Body of pancreas (tissue), 4 donors: ENCODE data around the gene PRDM16. TPM values are rescaled to one million over a fixed set of nuclear protein-coding genes. Genes with fewer than 3 reads are reported as not detected.

ENCODE experiments used
- ATAC-seq: fragments of 150-250 bp; one replicate; pipeline ENCODE4 v1.9.1; 2016
- DNase-seq, 4 donors: peaks; one replicate each; pipeline ENCODE4 v3.0.0-alpha.2; 2019
- H3K27ac ChIP-seq, 4 donors: fragments of 200-600 bp; sonication (generic); 1 replicate in 3 of 4; 2 replicates in 1 of 4; pipeline versions ENCODE4 v1.5.1 to v1.6.1; 2016 to 2019; ENCODE audit warnings: mild to moderate bottlenecking in 1 of 4, mixed read lengths in 1 of 4, moderate library complexity in 1 of 4
- H3K27me3 ChIP-seq, 2 donors: fragments of 200-600 bp; sonication (generic); one replicate each; pipeline ENCODE4 v1.6.0; 2016; ENCODE audit warnings: mild to moderate bottlenecking in 1 of 2
- H3K36me3 ChIP-seq, 2 donors: fragments of 200-600 bp; sonication (generic); replicated peaks in 1 of 2; 2 replicates each; pipeline ENCODE4 v1.5.1; 2016; ENCODE audit warnings: low read depth in 2 of 2; ENCODE audit not compliant: insufficient read depth in 1 of 2
- H3K4me1 ChIP-seq: fragments of 200-600 bp; sonication (generic); one replicate; pipeline ENCODE4 v1.6.0; 2016
- H3K4me3 ChIP-seq, 2 donors: fragments of 200-600 bp; sonication (generic); 1 replicate in 1 of 2; 2 replicates in 1 of 2; pipeline ENCODE4 v1.5.1; 2016 to 2019
- H3K9me3 ChIP-seq, 3 donors: fragments of 200-600 bp; sonication (generic); 1 replicate in 2 of 3; 2 replicates in 1 of 3; pipeline ENCODE4 v1.5.1; 2016
- CTCF ChIP-seq, 7 experiments: fragments of 450-650 bp in 4 of 7; fragments of 200-600 bp in 3 of 7; sonication (generic) in 3 of 7; IDR thresholded peaks; one replicate each; pipeline ENCODE4 v1.5.1; 2016 to 2019; ENCODE audit warnings: antibody characterized with exemption in 7 of 7
- POLR2A ChIP-seq, 3 donors: fragments of 450-650 bp; IDR thresholded peaks; one replicate each; pipeline ENCODE4 v1.6.1; 2016; ENCODE audit warnings: antibody characterized with exemption in 3 of 3, mild to moderate bottlenecking in 2 of 3
- WGBS, 2 donors: methylation state at CpG; one replicate each; pipeline ENCODE4 v1.1.5; 2017; 5-methylcytosine and 5-hydroxymethylcytosine counted together
- intact Hi-C: fragments of 100-400 bp; cut with DNase I; formaldehyde crosslinking; loops from one replicate; pipeline ENCODE4 v1.15.1; 2023
- total RNA-seq, 2 donors: library from RNA; depleted of rRNA; stranded (reverse); fragments of >200 nt; gene quantifications; one replicate each; pipeline ENCODE4 v1.1.0, GENCODE V29; 2016

The PRDM16 gene
- total RNA-seq, 2 donors from 2014 or later = 15.2 to 16.6 TPM

- Histone ChIP-seq H3K27me3 (no peaks in the 10 kb centered on the region), H3K4me1 (peaks cover 7% of the 10 kb centered on the region), H3K36me3 (no peaks in the 10 kb centered on the region), H3K27ac (no peak overlapping the region), H3K9me3 (no peaks in the 10 kb centered on the region), H3K4me3 (no peak overlapping the region)
- ATAC-seq (no peak), DNase-seq (no peak)
- intact Hi-C loops = no loop called here
- 88% methylated on average over 19 of the region's 19 CpGs for WGBS, 2 donors
- TF ChIP-seq POLR2A (IDR thresholded peaks at IDR 0.05) = no peak
- TF ChIP-seq CTCF (IDR thresholded peaks at IDR 0.05) = no peak
Measured at GRCh38 chr1:3146907-3147306, 77.9 kb downstream of the PRDM16 start.

DNA sequence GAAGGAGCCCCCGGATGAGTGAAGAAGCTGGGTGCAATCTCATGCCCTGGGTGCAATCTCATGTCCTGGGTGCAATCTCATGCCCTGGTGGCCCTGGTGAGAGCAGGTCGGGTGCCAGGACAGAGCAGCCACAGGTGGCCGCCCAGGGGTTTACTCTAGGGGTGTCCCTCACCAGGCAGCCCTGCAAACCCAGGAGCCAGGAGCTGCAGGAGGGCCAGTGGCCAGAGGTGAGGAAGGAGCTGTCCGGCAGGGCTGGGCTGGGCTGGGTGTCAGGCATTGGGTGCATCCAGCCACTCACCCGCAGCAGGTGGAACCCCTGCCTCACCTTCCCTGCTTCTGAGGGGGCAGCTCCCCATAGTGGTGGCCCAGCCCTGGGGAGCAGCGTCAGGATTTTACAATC lies 79.2 kb downstream of the PRDM16 start:
- H3K9me3 ChIP-seq = no peaks in the 10 kb centered on the region
- H3K36me3 ChIP-seq = no peaks in the 10 kb centered on the region
- DNase-seq (no peak), ATAC-seq (no peak)
- H3K4me3 ChIP-seq = no peak overlapping the region
- H3K4me1 ChIP-seq = peaks cover 7% of the 10 kb centered on the region
- H3K27ac ChIP-seq = no peak overlapping the region
- H3K27me3 ChIP-seq = no peaks in the 10 kb centered on the region
- intact Hi-C loops = no loop called here
- TF ChIP-seq CTCF (IDR thresholded peaks at IDR 0.05) (no peak), POLR2A (IDR thresholded peaks at IDR 0.05) (no peak)
- WGBS, 2 donors = 83 to 93% methylated on average over 1 to 6 of the region's 6 CpGs

GRCh38 chr1:3149277-3149676 lies 80.3 kb downstream of the PRDM16 start:
- H3K4me1 ChIP-seq = peaks cover under 1% of the 10 kb centered on the region
- H3K4me3 ChIP-seq = no peak overlapping the region
- DNase-seq (no peak), ATAC-seq (no peak)
- H3K27me3 ChIP-seq = no peaks in the 10 kb centered on the region
- H3K36me3 ChIP-seq = no peaks in the 10 kb centered on the region
- no peaks in the 10 kb centered on the region for H3K9me3 ChIP-seq
- no peak overlapping the region for H3K27ac ChIP-seq
- TF ChIP-seq POLR2A (IDR thresholded peaks at IDR 0.05) (no peak), CTCF (IDR thresholded peaks at IDR 0.05) (no peak)
- intact Hi-C loops = no loop called here
- WGBS, 2 donors = 88 to 93% methylated on average over 4 to 8 of the region's 8 CpGs

DNA sequence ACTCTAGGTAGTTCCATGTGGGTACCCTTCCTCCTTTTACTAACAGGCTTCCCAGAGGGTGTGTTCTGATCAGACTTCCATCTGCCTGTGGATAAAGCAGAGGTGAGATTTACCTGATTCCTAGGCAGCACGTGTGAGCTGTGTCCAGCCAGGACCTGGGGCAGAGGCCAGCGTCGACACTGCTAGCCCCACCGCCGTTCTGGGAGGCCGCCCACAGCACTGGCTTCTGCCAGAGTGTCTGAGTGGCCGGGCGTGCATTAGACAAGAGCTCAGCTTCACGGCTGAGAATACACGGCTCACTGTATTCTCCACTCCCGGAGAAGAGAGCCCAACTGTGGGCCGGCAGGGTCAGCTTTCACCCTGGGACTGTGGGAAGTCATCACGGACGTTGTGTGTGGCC lies 82.5 kb downstream of the PRDM16 start:
- DNase-seq = no peak
- WGBS, 2 donors = 85 to 87% methylated on average over 9 to 14 of the region's 14 CpGs
- no peak for ATAC-seq

More for the DNA sequence above, 82.5 kb downstream of the PRDM16 start:
- intact Hi-C loops = no loop called here
- Histone ChIP-seq H3K4me3 (no peak overlapping the region), H3K36me3 (no peaks in the 10 kb centered on the region), H3K27ac (no peak overlapping the region), H3K9me3 (no peaks in the 10 kb centered on the region), H3K27me3 (no peaks in the 10 kb centered on the region), H3K4me1 (no peaks in the 10 kb centered on the region)
- TF ChIP-seq CTCF (IDR thresholded peaks at IDR 0.05) (no peak), POLR2A (IDR thresholded peaks at IDR 0.05) (no peak)
